ENCODE measurements around the gene BCL2L1. TPM values are rescaled to one million over a fixed set of nuclear protein-coding genes. Genes with fewer than 3 reads are reported as not detected.

The BCL2L1 gene
- total and polyA plus RNA-seq, 10 donors, result 18.7 to 167 (median 87.6) TPM

- intact Hi-C loops (cut with DNase I; ENCODE audit: low total_unique reads), result no loop called here
- Histone ChIP-seq H3K27ac (peak overlapping the region in 7 of 8 donors; percentile 29 to 97 (median 97)), H3K27me3 (replicated peaks in 1 of 7) (no peaks in the 10 kb centered on the region), H3K4me3 (peak overlapping the region in 5 of 8 donors; percentile 1 to 83 (median 65)), H3K4me1 (peaks cover 60 to 97% (median 93%) of the 10 kb centered on the region in 6 donors), H3K9me3 (no peaks in the 10 kb centered on the region), H3K36me3 (peaks cover 0 to 91% (median 9%) of the 10 kb centered on the region in 6 donors)
- TF ChIP-seq CTCF (IDR thresholded peaks at IDR 0.05 in 8 of 11, conservative IDR thresholded peaks at IDR 0.05 in 3 of 11) (no peak), POLR2A (IDR thresholded peaks at IDR 0.05) (no peak), POLR2AphosphoS5 (IDR thresholded peaks at IDR 0.05) (no peak)
- no peak for DNase-seq
- WGBS, 5 donors, result 50 to 64% (median 60%) methylated on average over 6 of the region's 6 CpGs
These were observed 5.0 kb downstream of the BCL2L1 start for GRCh38 chr20:31717478-31718201.

- Histone ChIP-seq H3K27ac (peak overlapping the region; percentile 32 to 97 (median 76)), H3K27me3 (replicated peaks in 1 of 7) (no peaks in the 10 kb centered on the region), H3K9me3 (no peaks in the 10 kb centered on the region), H3K4me3 (peak overlapping the region in 4 of 8 donors; percentile 1 to 83 (median 72)), H3K36me3 (peaks cover 0 to 98% (median 9%) of the 10 kb centered on the region in 6 donors), H3K4me1 (peaks cover 65 to 100% (median 97%) of the 10 kb centered on the region in 6 donors)
- DNase-seq, result peak; percentile 27
- TF ChIP-seq CTCF (IDR thresholded peaks at IDR 0.05 in 8 of 11, conservative IDR thresholded peaks at IDR 0.05 in 3 of 11) (no peak), POLR2AphosphoS5 (IDR thresholded peaks at IDR 0.05) (no peak), POLR2A (IDR thresholded peaks at IDR 0.05) (no peak)
- WGBS, 5 donors, result 59 to 81% (median 76%) methylated on average over 5 of the region's 5 CpGs
- intact Hi-C loops (cut with DNase I; ENCODE audit: low total_unique reads), result no loop called here
These were observed 5.7 kb downstream of the BCL2L1 start for GRCh38 chr20:31716818-31717477.

GRCh38 chr20:31716351-31716750 is 6.3 kb downstream of the BCL2L1 start:
- H3K36me3 ChIP-seq, result peaks cover 0 to 99% (median 9%) of the 10 kb centered on the region in 6 donors
- peak overlapping the region in 3 of 8 donors; percentile 1 to 83 (median 78) for H3K4me3 ChIP-seq
- H3K27me3 ChIP-seq (replicated peaks in 1 of 7), result no peaks in the 10 kb centered on the region
- H3K4me1 ChIP-seq, result peaks cover 67 to 100% (median 96%) of the 10 kb centered on the region in 6 donors
- WGBS, 5 donors, result 70 to 89% (median 75%) methylated on average over 1 of the region's 1 CpG
- H3K9me3 ChIP-seq, result no peaks in the 10 kb centered on the region
- intact Hi-C loops (cut with DNase I; ENCODE audit: low total_unique reads), result no loop called here
- TF ChIP-seq POLR2A (IDR thresholded peaks at IDR 0.05) (no peak), CTCF (IDR thresholded peaks at IDR 0.05 in 8 of 11, conservative IDR thresholded peaks at IDR 0.05 in 3 of 11) (no peak), POLR2AphosphoS5 (IDR thresholded peaks at IDR 0.05) (no peak)
- peak overlapping the region; percentile 29 to 97 (median 76) for H3K27ac ChIP-seq
- no peak for DNase-seq

GRCh38 chr20:31715766-31716165 is 6.9 kb downstream of the BCL2L1 start:
- H3K27ac ChIP-seq, result peak overlapping the region; percentile 29 to 97 (median 72)
- no peak for DNase-seq
- TF ChIP-seq POLR2AphosphoS5 (IDR thresholded peaks at IDR 0.05), result no peak
- TF ChIP-seq POLR2A (IDR thresholded peaks at IDR 0.05), result no peak
- no peak for TF ChIP-seq CTCF (IDR thresholded peaks at IDR 0.05 in 8 of 11, conservative IDR thresholded peaks at IDR 0.05 in 3 of 11)
- intact Hi-C loops (cut with DNase I; ENCODE audit: low total_unique reads), result no loop called here
- peaks cover 0 to 100% (median 9%) of the 10 kb centered on the region in 6 donors for H3K36me3 ChIP-seq
- H3K27me3 ChIP-seq (replicated peaks in 1 of 7), result no peaks in the 10 kb centered on the region
- H3K9me3 ChIP-seq, result no peaks in the 10 kb centered on the region
- peaks cover 68 to 100% (median 96%) of the 10 kb centered on the region in 6 donors for H3K4me1 ChIP-seq
- WGBS, 5 donors, result 41 to 60% (median 54%) methylated on average over 3 of the region's 3 CpGs
- H3K4me3 ChIP-seq, result no peak overlapping the region
